UCSD-AML1 (cell line): Measurements from ENCODE around the gene CRISPLD2.

Source experiments
- DNase-seq: peaks from one replicate; lab custom pipeline; 2025; ENCODE audit not compliant: unreplicated experiment; lab: John Stamatoyannopoulos, UW

Gene CRISPLD2

DNA sequence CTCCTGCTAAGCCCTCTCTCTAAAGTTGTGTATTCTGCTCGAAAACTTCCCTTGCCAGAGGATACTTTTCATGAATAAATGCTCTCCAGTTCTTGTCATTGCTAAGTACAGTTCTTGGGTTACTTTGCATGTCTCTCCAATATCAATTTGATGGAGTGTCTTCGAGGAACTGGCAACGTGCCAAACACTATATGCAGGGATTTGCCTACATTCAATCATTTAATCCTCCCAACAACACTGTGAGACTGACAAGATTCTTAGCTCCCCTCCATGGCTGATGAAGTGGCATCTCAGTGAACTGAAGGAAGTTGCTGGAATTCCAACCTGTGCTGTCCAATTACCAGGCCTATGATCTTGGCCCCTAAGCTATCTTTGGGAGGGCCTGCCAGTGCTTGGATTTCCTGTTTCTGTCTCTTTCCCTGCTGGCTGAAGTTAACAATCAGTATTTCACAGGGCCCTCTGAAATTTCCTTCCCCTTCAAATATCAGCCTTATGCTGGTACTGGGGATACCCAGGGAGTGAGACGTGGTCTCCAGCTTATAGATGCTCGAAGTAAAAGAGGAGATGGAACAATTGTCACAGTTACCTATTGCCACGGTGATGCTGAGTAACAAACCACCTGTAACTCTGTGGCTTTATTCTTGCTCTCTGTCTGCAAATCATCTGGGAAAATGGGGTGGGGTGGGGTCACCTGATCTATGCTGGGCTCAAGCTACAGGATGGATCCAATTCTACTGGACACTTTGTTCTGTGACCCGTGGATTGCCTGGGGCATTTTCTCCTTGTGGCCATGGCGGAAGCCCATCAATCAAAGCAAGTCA, 19.4 kb upstream of the CRISPLD2 start:
- DNase-seq: no peak

DNA sequence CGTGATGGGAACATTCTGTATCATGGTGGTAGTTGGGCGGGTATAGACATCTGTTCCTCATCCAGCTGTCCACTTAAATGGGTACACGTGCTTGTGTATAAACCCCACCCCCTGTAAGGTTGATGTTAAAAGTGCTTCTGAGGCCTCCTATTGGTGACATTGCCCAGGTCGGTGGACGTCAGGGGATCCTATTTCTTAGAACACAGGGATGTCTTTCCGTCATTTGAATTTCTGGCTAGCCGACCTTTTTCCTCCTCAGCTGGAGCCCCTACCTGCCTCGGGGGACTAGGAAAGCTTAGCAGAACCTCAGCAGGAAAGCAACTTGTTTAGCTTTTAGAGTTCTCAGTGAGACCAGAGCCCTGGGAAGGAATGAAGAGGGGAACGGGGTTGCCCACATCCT, 16.6 kb upstream of the CRISPLD2 start:
- DNase-seq: no peak

- DNase-seq: no peak
These were observed 15.5 kb upstream of the CRISPLD2 start for GRCh38 chr16:84804326-84804725.

DNA sequence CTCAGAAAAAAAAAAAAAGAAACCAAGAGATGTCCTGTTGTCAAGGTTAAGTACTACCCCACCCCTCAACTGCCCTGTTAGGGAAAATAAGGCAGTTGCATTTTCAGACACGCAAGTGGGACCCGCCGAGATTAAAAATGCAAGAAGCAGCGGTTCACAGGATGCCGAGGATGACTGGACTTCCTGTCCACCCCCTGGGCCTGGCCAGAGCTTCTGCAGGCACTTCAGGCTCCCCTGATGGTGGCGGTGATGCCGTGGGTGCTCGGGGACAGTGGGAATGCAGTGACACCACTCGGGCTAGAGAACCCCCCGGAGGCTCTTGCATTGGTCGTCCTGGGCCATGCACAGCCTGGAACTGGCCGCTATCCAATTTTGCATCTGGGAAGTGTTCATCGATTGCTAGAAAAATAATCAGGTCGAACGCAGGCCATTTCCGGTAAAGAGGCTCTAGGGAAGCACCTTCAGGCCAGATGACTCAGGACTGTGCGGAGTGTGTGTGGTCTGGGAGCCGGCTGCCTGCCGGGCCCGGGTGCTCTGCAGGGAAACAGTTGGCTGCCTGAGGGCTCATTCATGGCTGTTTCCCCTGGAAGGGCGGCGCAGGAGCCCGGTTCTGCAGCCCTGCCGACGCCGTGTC, 13.4 kb upstream of the CRISPLD2 start:
- DNase-seq: peak; percentile 47

DNA sequence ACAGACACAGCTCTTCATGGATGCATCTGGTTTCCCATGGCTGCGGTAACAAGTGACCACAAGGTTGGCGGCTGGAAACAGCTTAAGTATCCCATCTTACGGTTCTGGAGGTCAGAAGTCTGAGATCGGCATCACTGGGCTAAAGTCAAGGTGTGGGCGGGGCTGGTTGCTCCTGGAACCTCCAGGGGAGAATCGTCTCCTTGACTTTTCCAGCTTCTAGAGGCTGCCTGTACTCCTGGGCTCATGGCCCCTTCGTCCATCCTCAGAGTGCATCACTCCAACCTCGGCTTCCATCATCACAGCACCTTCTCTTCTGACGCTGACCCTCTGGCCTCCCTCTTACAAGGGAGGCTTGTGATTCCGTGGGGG, 12.9 kb upstream of the CRISPLD2 start:
- DNase-seq: no peak

DNA sequence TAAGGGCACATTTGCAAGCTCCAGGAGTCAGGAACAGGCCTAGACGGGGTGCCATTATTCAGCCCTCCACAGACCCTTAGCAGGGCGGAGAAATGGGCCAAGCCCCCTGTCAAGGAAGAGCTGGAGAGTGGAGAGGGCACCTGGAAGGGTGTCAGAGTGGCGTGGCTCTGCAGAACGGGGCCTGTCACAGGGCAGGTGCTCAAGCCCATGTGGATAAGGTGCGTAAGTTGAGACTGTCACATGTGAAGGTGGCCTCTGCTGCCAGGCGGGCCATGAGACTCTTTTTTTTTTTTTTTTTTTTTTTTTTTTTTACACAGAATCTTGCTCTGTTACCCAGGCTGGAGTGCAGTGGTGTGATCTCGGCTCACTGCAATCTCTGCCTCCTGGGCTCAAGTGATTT, 12.0 kb upstream of the CRISPLD2 start:
- no peak for DNase-seq

GRCh38 chr16:84808826-84809225, 11.0 kb upstream of the CRISPLD2 start:
- no peak for DNase-seq

GRCh38 chr16:84810518-84811273, 9.1 kb upstream of the CRISPLD2 start:
- no peak for DNase-seq

- DNase-seq: no peak
These were observed 8.3 kb upstream of the CRISPLD2 start for GRCh38 chr16:84811529-84811928.

DNA sequence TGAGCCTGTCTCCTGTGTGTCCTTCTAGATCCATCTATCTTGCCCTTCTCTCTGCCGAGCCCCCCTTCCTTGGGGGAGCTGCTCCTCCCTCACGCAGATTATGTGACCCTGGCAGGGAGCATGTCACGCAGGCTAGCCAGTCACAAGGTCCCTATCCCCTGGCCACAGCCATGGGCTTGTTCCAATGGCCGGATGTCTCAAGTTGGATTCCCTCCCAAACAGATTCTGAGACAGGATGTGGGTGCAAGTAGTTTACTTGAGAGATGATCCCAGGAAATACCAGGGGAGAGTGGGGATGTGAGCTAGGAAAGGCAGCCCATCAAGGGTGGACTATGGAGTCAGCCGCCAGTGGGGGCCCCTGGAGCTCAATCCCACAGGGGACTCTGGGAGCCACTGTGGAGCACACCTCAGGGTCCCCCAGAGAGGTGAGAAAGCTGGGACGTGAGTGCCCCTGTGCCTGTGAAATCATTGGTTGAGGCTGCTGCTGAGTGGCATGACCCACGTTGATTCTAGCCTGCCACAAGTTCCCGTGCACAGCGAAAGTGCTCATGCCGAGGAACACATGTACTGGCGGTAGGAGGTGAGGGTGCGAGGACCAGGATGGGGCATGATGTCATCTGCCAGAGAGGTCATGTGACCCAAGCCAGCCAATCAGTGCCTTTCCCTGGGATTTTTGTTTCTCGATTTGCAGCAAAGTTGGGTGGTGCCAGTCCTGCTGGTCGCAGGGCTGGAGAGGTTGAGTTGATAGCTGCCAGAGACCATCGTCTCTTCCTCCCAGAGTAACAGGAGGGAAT, 6.4 kb upstream of the CRISPLD2 start:
- no peak for DNase-seq

GRCh38 chr16:84815462-84815861, 4.3 kb upstream of the CRISPLD2 start:
- DNase-seq: no peak

- no peak for DNase-seq
These were observed 3.8 kb upstream of the CRISPLD2 start for GRCh38 chr16:84816023-84816422.

DNA sequence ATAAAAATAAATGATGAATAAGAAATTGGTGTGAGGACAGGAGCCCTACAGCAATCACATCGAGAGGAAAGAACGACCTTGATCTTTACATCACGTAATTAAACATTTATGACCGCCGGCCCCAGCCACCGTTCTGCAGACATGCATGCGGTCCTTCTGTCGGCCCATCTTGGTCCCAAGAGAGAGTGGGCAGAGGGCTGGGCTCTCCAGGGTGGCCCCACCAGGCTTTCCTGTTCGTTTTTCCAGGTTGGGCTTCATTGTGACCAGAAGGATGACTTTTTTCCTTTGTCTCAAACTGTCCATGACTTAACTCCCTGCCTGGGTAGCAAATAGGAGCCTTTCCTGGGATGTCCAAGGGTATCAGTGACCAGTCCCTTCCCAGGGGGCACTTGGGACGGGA, 3.3 kb upstream of the CRISPLD2 start:
- no peak for DNase-seq

DNA sequence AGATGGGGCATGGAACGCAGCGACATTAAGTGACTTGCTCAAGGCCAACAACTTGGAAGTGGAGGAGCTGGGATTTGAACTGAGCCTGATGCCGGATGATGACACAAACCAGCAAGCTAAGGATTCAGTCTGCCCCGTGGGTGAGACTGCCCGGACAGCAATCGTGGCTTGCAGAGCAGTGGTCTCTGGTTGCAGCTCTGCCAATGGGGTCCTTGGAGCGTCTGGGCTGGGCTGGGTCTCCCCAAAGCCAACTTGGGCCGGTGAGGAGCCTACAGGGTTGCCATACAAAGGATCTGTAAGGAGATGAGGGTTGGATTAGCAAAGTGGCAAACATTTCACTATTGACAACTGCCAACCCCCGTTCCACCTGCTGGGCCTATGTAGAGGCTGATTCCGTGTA, 2.6 kb upstream of the CRISPLD2 start:
- no peak for DNase-seq

DNA sequence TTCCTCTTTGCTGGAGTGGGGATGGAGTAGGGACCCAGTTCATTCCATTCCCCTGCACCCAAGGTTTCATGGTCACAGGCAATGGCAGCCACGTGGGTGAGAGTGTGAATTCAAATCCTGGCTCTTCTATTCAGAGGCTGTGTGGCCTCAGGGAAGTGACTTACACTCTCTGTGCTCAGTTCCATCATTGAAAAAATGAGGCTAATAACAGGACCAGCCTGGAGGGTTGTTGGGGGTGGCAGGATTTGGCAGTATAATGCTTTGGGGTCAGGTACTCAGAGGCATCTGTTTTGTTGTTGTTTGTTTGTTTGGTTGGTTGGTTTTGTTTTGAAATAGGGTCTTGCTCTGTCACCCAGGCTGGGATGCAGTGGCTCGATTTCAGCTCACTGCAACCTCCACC, 2.2 kb upstream of the CRISPLD2 start:
- no peak for DNase-seq

DNA sequence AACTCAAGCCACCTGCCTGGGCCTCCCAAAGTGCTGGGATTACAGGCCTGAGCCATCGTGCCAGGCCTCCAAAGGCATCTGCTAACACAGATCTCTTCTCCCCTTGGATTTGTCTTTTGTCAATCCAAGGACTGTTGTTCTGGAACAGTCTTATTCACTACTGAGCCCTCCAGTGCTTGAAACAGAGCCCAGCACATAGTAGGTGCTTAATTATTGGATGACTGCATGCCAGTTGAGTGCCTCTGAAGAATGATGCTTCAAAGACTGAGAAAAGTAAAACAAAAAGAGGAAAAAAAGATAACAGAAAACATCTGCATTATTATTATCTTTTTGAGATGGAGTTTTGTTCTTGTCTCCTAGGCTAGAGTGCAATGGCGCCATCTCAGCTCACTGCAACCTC, 1.7 kb upstream of the CRISPLD2 start:
- no peak for DNase-seq

GRCh38 chr16:84818989-84819643, 669 bp upstream of the CRISPLD2 start:
- DNase-seq: no peak

DNA sequence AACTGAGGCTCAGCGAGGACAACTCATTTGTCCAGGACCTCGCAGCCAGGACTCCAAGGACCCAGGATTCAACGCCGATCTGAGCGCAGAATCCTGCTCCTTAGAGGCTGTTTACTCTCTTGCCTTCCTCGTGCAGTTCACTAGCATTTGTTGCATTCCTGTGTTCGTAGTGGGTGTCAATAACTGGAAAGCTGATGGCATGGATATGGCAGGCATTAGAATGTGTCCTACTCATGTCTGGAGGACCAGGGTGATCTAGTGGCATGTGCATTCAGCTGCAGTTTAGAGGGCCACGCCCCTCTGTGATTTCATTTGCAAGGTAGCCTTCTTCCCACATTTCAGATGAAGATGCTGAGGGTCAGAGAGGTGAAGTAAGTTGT, 510 bp downstream of the CRISPLD2 start:
- no peak for DNase-seq

DNA sequence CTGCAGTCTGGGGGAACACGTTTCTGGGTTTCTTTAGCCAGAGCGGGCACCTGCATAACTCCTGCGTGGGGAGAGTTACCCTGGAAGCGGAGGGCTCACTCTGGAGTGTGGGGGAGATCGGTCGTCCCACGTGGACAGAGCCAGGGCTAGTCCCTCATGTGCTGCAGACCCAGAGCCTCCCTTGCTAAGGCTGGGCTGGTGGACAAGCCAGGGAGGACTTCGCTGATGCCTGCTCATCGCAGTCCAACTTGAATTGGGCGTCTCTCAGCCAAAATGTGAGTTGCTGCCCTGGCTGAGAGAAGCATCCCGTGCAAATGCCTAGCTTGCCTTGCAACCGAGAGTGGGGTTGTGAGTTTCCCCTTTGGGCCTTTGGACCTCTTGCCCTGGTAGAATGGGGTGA, 986 bp downstream of the CRISPLD2 start:
- DNase-seq: no peak

GRCh38 chr16:84821179-84821578, 1.4 kb downstream of the CRISPLD2 start:
- DNase-seq: no peak
